ENCODE data around the gene ACOX3. TPM values are rescaled to one million over a fixed set of nuclear protein-coding genes. Genes with fewer than 3 reads are reported as not detected.
A peak's percentile ranks its signal among the peaks of the same experiment; 100 is the strongest.

Gene ACOX3
- total RNA-seq, 1 donor from 2014 or later, result 23.8 TPM

DNA sequence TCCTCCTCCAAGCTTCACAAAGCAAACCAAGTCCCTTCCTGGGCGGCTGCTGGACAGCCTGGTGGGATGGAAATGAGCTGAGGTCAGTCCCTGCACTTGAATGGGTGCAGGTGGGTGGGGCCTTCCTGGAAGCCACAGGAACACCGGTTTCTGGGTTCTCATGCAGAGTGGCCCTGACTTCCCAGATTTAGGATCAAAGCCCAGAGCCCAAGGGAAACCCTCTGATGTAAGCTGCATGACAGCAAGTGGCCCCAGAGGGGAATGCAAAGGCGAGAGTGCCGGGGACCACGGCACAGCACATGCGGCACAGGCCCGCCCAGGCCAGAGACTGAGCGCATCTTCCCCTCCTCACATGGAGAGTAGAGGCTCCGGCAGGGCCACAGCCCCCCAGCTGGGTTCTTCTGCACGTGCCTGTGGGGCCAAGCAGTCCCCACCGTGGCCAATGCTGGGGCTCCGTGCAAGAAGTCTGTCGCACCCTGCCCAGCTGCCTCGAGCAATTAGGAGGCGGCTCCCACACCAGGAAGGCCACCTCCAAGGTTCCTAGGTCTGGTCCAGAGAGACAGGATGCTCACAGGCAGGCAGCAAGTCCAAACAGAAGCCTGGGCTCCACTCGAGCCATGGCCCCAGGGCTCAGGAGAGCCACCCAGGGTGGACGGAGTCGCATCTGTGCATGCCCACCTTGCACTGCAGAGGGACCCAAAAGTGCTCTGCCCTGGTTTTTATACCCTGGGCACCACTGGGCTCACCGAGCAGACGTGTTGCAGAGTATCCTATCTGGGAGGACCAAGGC, 88.0 kb downstream of the ACOX3 start:
- H3K27ac Mint-ChIP-seq (ENCODE audit: unreplicated experiment), result no peak overlapping the region
- H3K9me3 Mint-ChIP-seq (ENCODE audit: unreplicated experiment), result no peaks in the 10 kb centered on the region
- no peak overlapping the region for H3K4me3 Mint-ChIP-seq (ENCODE audit: unreplicated experiment)
- TF ChIP-seq, protein P1, sequence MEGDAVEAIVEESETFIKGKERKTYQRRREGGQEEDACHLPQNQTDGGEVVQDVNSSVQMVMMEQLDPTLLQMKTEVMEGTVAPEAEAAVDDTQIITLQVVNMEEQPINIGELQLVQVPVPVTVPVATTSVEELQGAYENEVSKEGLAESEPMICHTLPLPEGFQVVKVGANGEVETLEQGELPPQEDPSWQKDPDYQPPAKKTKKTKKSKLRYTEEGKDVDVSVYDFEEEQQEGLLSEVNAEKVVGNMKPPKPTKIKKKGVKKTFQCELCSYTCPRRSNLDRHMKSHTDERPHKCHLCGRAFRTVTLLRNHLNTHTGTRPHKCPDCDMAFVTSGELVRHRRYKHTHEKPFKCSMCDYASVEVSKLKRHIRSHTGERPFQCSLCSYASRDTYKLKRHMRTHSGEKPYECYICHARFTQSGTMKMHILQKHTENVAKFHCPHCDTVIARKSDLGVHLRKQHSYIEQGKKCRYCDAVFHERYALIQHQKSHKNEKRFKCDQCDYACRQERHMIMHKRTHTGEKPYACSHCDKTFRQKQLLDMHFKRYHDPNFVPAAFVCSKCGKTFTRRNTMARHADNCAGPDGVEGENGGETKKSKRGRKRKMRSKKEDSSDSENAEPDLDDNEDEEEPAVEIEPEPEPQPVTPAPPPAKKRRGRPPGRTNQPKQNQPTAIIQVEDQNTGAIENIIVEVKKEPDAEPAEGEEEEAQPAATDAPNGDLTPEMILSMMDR (IDR thresholded peaks at IDR 0.05; ENCODE audit: partially characterized antibody, unreplicated experiment), result no peak
- H3K36me3 Mint-ChIP-seq (ENCODE audit: unreplicated experiment), result peaks cover 6% of the 10 kb centered on the region
- peaks cover 3% of the 10 kb centered on the region for H3K27me3 Mint-ChIP-seq (ENCODE audit: unreplicated experiment)
- peak; percentile 12 for DNase-seq
- no peaks in the 10 kb centered on the region for H3K4me1 Mint-ChIP-seq (ENCODE audit: low read depth, unreplicated experiment)

GRCh38 chr4:8351931-8352367, 88.6 kb downstream of the ACOX3 start:
- Mint-ChIP-seq H3K27me3 (ENCODE audit: unreplicated experiment) (peaks cover 2% of the 10 kb centered on the region), H3K9me3 (ENCODE audit: unreplicated experiment) (no peaks in the 10 kb centered on the region), H3K4me3 (ENCODE audit: unreplicated experiment) (no peak overlapping the region), H3K4me1 (ENCODE audit: low read depth, unreplicated experiment) (no peaks in the 10 kb centered on the region), H3K36me3 (ENCODE audit: unreplicated experiment) (peaks cover 6% of the 10 kb centered on the region), H3K27ac (ENCODE audit: unreplicated experiment) (no peak overlapping the region)
- TF ChIP-seq, protein P1 (IDR thresholded peaks at IDR 0.05; ENCODE audit: partially characterized antibody, unreplicated experiment), result no peak
- no peak for DNase-seq

- Mint-ChIP-seq H3K27ac (ENCODE audit: unreplicated experiment) (no peak overlapping the region), H3K4me3 (ENCODE audit: unreplicated experiment) (no peak overlapping the region)
- DNase-seq, result peak; percentile 10
Observed at GRCh38 chr4:8350841-8351461, 89.6 kb downstream of the ACOX3 start.

GRCh38 chr4:8350352-8350751, 90.2 kb downstream of the ACOX3 start:
- peaks cover 2% of the 10 kb centered on the region for H3K27me3 Mint-ChIP-seq (ENCODE audit: unreplicated experiment)
- peak; percentile 10 for DNase-seq
- H3K4me3 Mint-ChIP-seq (ENCODE audit: unreplicated experiment), result no peak overlapping the region
- H3K36me3 Mint-ChIP-seq (ENCODE audit: unreplicated experiment), result peaks cover 6% of the 10 kb centered on the region
- H3K4me1 Mint-ChIP-seq (ENCODE audit: low read depth, unreplicated experiment), result no peaks in the 10 kb centered on the region
- TF ChIP-seq, protein P1 (IDR thresholded peaks at IDR 0.05; ENCODE audit: partially characterized antibody, unreplicated experiment), result no peak
- H3K9me3 Mint-ChIP-seq (ENCODE audit: unreplicated experiment), result no peaks in the 10 kb centered on the region
- H3K27ac Mint-ChIP-seq (ENCODE audit: unreplicated experiment), result no peak overlapping the region

More at GRCh38 chr4:8350841-8351461, 89.6 kb downstream of the ACOX3 start:
- Mint-ChIP-seq H3K36me3 (ENCODE audit: unreplicated experiment) (peaks cover 6% of the 10 kb centered on the region), H3K4me1 (ENCODE audit: low read depth, unreplicated experiment) (no peaks in the 10 kb centered on the region), H3K27me3 (ENCODE audit: unreplicated experiment) (peaks cover 2% of the 10 kb centered on the region), H3K9me3 (ENCODE audit: unreplicated experiment) (no peaks in the 10 kb centered on the region)
- TF ChIP-seq, protein P1 (IDR thresholded peaks at IDR 0.05; ENCODE audit: partially characterized antibody, unreplicated experiment), result no peak

All from glutamatergic neuron (in vitro differentiated cells).